Ishikawa (cell line): ENCODE data around the gene BTN3A1.

ENCODE experiments used
- EP300 ChIP-seq: IDR thresholded peaks from 2 replicates; pipeline ENCODE4 v1.6.1; 2012; ENCODE audit warnings: borderline replicate concordance
- NFIC ChIP-seq: IDR thresholded peaks from 2 replicates; pipeline ENCODE4 v1.6.1; 2012
- RAD21 ChIP-seq: IDR thresholded peaks from 2 replicates; pipeline ENCODE4 v1.6.1; 2012; ENCODE audit warnings: low read depth
- TAF1 ChIP-seq: IDR thresholded peaks from 2 replicates; pipeline ENCODE4 v1.6.1; 2012; ENCODE audit warnings: low read depth, mild to moderate bottlenecking
- TCF12 ChIP-seq: IDR thresholded peaks from 2 replicates; pipeline ENCODE4 v1.6.1; 2012; ENCODE audit warnings: low read depth
- YY1 ChIP-seq: IDR thresholded peaks from 2 replicates; pipeline ENCODE4 v1.6.1; 2012; ENCODE audit warnings: low read depth
- TF ChIP-seq, protein P1 (sequence below): IDR thresholded peaks from 2 replicates; pipeline ENCODE4 v1.6.1; 2012; ENCODE audit warnings: low read depth, mild to moderate bottlenecking
- TF ChIP-seq, protein P2 (sequence below): IDR thresholded peaks from 2 replicates; pipeline ENCODE4 v1.6.1; 2012

DNA sequence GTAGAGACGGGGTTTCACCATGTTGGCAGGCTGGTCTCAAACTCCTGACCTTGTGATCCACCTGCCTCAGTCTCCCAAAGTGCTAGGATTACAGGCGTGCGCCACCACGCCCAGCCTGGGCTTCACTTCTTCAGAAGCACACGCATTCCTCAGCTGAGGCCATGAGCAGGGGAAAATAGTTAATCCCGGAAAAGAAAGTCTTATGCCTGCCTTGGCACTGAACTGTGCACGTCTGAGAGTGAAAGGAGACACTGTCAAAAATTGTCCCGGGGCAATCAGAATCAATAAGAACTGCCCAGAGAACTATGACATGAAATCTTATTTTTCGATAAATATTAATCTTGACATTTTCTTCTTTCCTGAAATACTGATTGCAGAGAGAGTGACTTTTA lies 16.3 kb upstream of the BTN3A1 start:
- TF ChIP-seq NFIC: no peak
- TF ChIP-seq TAF1: no peak
- TF ChIP-seq, protein P1, sequence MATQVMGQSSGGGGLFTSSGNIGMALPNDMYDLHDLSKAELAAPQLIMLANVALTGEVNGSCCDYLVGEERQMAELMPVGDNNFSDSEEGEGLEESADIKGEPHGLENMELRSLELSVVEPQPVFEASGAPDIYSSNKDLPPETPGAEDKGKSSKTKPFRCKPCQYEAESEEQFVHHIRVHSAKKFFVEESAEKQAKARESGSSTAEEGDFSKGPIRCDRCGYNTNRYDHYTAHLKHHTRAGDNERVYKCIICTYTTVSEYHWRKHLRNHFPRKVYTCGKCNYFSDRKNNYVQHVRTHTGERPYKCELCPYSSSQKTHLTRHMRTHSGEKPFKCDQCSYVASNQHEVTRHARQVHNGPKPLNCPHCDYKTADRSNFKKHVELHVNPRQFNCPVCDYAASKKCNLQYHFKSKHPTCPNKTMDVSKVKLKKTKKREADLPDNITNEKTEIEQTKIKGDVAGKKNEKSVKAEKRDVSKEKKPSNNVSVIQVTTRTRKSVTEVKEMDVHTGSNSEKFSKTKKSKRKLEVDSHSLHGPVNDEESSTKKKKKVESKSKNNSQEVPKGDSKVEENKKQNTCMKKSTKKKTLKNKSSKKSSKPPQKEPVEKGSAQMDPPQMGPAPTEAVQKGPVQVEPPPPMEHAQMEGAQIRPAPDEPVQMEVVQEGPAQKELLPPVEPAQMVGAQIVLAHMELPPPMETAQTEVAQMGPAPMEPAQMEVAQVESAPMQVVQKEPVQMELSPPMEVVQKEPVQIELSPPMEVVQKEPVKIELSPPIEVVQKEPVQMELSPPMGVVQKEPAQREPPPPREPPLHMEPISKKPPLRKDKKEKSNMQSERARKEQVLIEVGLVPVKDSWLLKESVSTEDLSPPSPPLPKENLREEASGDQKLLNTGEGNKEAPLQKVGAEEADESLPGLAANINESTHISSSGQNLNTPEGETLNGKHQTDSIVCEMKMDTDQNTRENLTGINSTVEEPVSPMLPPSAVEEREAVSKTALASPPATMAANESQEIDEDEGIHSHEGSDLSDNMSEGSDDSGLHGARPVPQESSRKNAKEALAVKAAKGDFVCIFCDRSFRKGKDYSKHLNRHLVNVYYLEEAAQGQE: no peak
- no peak for TF ChIP-seq YY1
- TF ChIP-seq RAD21: no peak
- TF ChIP-seq TCF12: no peak
- TF ChIP-seq, protein P2, sequence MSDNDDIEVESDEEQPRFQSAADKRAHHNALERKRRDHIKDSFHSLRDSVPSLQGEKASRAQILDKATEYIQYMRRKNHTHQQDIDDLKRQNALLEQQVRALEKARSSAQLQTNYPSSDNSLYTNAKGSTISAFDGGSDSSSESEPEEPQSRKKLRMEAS: no peak
- TF ChIP-seq EP300: no peak
